GM06990 (cell line): ENCODE measurements around the gene PLXNA3.

Experiments used
- DNase-seq: peaks from one replicate; pipeline ENCODE4 v3.0.0-alpha.2; 2011; ENCODE audit not compliant: insufficient read length; ENCODE audit errors: extremely low read depth
- H3K27me3 ChIP-seq: replicated peaks from 2 replicates; pipeline ENCODE4 v1.6.0; 2011; ENCODE audit warnings: low read length; ENCODE audit not compliant: control insufficient read depth, insufficient read depth
- H3K36me3 ChIP-seq: 2 replicates; pipeline ENCODE4 v1.5.1; 2011; ENCODE audit warnings: low read length; ENCODE audit not compliant: control insufficient read depth, insufficient read depth
- H3K4me3 ChIP-seq: replicated peaks from 2 replicates; pipeline ENCODE4 v1.5.1; 2011; ENCODE audit warnings: low read depth, mild to moderate bottlenecking, control low read depth, low read length
- CTCF ChIP-seq: IDR thresholded peaks from 2 replicates; pipeline ENCODE4 v1.5.1; 2011; ENCODE audit warnings: low read length, control low read depth, mild to moderate bottlenecking, inconsistent platforms; ENCODE audit not compliant: insufficient read depth, poor library complexity, severe bottlenecking

The PLXNA3 gene

GRCh38 chrX:154463611-154464220 is 5.6 kb downstream of the PLXNA3 start:
- no peak overlapping the region for H3K4me3 ChIP-seq
- TF ChIP-seq CTCF = no peak
- H3K36me3 ChIP-seq = no peaks in the 10 kb centered on the region; the same call in 1 of the 2 replicates
- H3K27me3 ChIP-seq = no peaks in the 10 kb centered on the region
- no peak for DNase-seq

GRCh38 chrX:154464806-154465365 is 6.8 kb downstream of the PLXNA3 start:
- no peaks in the 10 kb centered on the region for H3K27me3 ChIP-seq
- H3K4me3 ChIP-seq = no peak overlapping the region
- no peak for TF ChIP-seq CTCF
- no peaks in the 10 kb centered on the region; the same call in 1 of the 2 replicates for H3K36me3 ChIP-seq
- DNase-seq = no peak

- H3K36me3 ChIP-seq = no peaks in the 10 kb centered on the region; the same call in 1 of the 2 replicates
Observed at GRCh38 chrX:154465601-154466000, 7.5 kb downstream of the PLXNA3 start.

GRCh38 chrX:154466036-154466435 is 8.0 kb downstream of the PLXNA3 start:
- H3K36me3 ChIP-seq = no peaks in the 10 kb centered on the region; the same call in 1 of the 2 replicates
- no peak for DNase-seq
- H3K4me3 ChIP-seq = no peak overlapping the region
- no peak for TF ChIP-seq CTCF
- no peaks in the 10 kb centered on the region for H3K27me3 ChIP-seq

More at GRCh38 chrX:154465601-154466000, 7.5 kb downstream of the PLXNA3 start:
- Histone ChIP-seq H3K27me3 (no peaks in the 10 kb centered on the region), H3K4me3 (no peak overlapping the region)
- no peak for DNase-seq
- TF ChIP-seq CTCF = no peak

GRCh38 chrX:154466907-154467306 is 8.8 kb downstream of the PLXNA3 start:
- TF ChIP-seq CTCF = no peak
- Histone ChIP-seq H3K36me3 (no peaks in the 10 kb centered on the region; the same call in 1 of the 2 replicates), H3K27me3 (no peaks in the 10 kb centered on the region), H3K4me3 (no peak overlapping the region)
- no peak for DNase-seq

- Histone ChIP-seq H3K36me3 (no peaks in the 10 kb centered on the region; the same call in 1 of the 2 replicates), H3K4me3 (no peak overlapping the region), H3K27me3 (no peaks in the 10 kb centered on the region)
- DNase-seq = no peak
- no peak for TF ChIP-seq CTCF
Observed at GRCh38 chrX:154467556-154467955, 9.5 kb downstream of the PLXNA3 start.
